IPS-18a (cell line): ENCODE data around the gene KAT14.
"Not testable (repeated sequence)": the region's sequence is repeated elsewhere in the genome, so short reads cannot be mapped to it uniquely, and the experiment has no call there.

ENCODE experiments used
- H3K27ac ChIP-seq: one replicate; pipeline ENCODE4 v1.5.1; 2013; ENCODE audit warnings: low read length
- H3K27me3 ChIP-seq: one replicate; pipeline ENCODE4 v1.6.1; 2013; ENCODE audit warnings: mild to moderate bottlenecking, low read length; ENCODE audit not compliant: control insufficient read depth, insufficient read depth
- H3K36me3 ChIP-seq: one replicate; pipeline ENCODE4 v1.6.1; 2013; ENCODE audit warnings: low read depth, low read length; ENCODE audit not compliant: control insufficient read depth
- H3K4me1 ChIP-seq: one replicate; pipeline ENCODE4 v1.6.1; 2013; ENCODE audit warnings: low read depth, low read length; ENCODE audit not compliant: control insufficient read depth
- H3K4me3 ChIP-seq: one replicate; pipeline ENCODE4 v1.5.1; 2013; ENCODE audit warnings: low read length
- H3K9ac ChIP-seq: one replicate; pipeline ENCODE4 v1.6.1; 2013; ENCODE audit warnings: mild to moderate bottlenecking, low read length, moderate library complexity
- H3K9me3 ChIP-seq: one replicate; pipeline ENCODE4 v1.6.1; 2013; ENCODE audit warnings: low read depth, low read length; ENCODE audit not compliant: control insufficient read depth

The KAT14 gene, protein sequence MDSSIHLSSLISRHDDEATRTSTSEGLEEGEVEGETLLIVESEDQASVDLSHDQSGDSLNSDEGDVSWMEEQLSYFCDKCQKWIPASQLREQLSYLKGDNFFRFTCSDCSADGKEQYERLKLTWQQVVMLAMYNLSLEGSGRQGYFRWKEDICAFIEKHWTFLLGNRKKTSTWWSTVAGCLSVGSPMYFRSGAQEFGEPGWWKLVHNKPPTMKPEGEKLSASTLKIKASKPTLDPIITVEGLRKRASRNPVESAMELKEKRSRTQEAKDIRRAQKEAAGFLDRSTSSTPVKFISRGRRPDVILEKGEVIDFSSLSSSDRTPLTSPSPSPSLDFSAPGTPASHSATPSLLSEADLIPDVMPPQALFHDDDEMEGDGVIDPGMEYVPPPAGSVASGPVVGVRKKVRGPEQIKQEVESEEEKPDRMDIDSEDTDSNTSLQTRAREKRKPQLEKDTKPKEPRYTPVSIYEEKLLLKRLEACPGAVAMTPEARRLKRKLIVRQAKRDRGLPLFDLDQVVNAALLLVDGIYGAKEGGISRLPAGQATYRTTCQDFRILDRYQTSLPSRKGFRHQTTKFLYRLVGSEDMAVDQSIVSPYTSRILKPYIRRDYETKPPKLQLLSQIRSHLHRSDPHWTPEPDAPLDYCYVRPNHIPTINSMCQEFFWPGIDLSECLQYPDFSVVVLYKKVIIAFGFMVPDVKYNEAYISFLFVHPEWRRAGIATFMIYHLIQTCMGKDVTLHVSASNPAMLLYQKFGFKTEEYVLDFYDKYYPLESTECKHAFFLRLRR

DNA sequence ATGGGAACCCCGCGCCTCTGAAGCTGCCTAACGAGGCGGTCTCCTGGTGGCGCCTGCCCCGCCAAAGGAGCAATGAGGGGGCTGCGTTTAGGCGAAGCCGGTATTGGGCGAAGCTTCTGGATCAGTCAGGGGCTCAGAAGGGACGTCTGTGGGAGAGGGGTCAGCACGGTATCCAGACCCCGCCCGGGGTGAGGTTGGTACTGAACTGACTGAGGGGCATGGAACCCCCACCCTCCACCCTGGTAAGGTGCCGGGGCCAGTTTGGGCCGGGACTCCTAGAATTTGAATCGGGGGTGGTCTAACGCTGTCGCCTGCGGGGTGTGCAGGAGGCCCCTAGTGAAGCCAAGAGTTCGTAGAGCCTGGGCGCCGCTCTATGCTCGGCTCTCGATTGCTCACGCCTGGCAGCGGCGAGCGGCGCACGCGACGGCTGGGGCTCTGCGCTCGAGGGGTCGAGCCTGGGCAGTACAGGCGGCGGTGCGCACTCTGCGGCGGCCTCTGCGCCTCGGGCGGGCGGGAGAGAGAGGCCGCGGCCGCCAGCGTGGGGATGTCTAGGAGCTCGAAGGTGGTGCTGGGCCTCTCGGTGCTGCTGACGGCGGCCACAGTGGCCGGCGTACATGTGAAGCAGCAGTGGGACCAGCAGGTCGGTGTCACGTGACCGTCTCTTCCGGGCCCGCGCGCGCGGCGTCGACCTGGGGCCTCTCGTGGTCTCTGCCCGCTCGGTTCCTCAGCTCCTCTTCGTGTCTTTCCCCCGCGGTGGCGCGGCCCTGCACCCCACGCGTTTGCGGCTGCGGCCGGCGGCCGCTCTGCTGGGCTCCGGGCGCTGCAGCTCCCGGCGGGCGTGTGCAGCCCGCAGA is at the start of gene KAT14, which contains the start of gene PET117:
Gene KAT14 (plus strand): TSS at position 452 of the 854 bp plus-strand sequence. CDS start 4,798 bp downstream, outside the sequence.
Gene PET117 (plus strand): TSS at position 452 of the 854 bp plus-strand sequence. CDS start 93 bp downstream, at position 545.
- Histone ChIP-seq H3K36me3 (peaks cover 8% of the 10 kb centered on the region), H3K4me1 (peaks cover 16% of the 10 kb centered on the region), H3K27me3 (peaks cover 6% of the 10 kb centered on the region), H3K4me3 (peak within 1 kb of the TSS; percentile 83), H3K27ac (peak within 1 kb of the TSS; percentile 81), H3K9me3 (no peaks in the 10 kb centered on the region), H3K9ac (peak within 1 kb of the TSS; percentile 95)

DNA sequence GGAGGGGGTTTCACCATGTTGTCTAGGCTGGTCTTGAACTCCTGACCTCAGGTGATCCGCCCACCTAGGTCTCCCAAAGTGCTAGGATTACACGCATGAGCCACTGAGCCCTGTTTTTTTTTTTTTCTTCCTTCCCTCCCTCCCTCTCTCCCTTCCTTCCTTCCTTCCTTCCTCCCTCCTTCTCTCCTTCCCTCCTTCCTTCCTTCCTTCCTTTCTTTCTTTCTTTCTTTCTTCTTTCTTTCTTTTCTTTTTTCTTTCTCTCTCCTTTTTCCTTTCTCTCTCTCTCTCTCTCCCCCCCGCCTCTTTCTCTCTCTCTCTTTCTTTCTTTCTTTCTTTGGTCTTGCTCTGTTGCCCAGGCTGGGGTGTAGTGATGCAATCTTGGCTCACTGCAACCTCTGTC is 49.4 kb upstream of the KAT14 start:
- not testable (repeated sequence) for H3K9me3 ChIP-seq, H3K4me1 ChIP-seq, H3K4me3 ChIP-seq, H3K36me3 ChIP-seq, H3K27me3 ChIP-seq, H3K27ac ChIP-seq, H3K9ac ChIP-seq

DNA sequence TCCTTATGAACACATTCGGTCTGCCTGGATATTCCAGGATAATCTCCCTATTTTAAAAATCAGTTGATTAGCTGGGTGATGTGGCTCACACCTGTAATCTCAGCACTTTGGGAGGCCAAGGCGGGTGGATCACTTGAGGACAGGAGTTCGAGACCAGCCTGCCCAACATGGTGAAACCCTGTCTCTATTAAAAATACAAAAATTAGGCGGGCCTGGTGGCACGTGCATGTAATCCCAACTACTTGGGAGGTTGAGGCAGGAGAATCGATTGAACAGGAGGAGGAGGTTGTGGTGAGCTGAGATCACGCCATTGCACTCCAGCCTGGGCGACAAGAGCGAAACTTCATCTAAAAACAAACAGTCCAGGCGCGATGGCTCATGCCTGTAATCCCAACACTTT is 48.8 kb upstream of the KAT14 start:
- not testable (repeated sequence) for H3K27ac ChIP-seq, H3K4me1 ChIP-seq, H3K9me3 ChIP-seq, H3K27me3 ChIP-seq, H3K9ac ChIP-seq, H3K36me3 ChIP-seq, H3K4me3 ChIP-seq

DNA sequence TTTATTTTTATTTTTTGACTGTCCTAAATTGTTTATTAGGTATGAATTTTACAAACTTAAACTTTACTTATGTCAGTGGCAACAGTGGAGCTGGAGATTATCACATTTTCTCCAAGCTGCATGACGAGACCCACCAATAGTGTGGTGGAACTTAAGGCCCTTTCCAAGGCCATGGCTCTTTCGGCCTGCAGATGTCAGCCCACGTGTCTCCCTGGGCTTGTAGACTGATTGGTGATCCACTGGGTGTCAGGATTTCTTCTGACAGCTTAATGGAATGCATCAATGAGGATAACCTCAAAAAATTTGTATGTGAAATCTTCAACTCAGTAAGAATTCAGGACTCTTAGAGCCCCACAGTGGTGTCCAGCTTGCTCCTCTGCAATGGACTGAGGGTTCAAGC is 47.6 kb upstream of the KAT14 start:
- no peak overlapping the region for H3K27ac ChIP-seq
- no peak overlapping the region for H3K9ac ChIP-seq
- peaks cover 6% of the 10 kb centered on the region for H3K4me1 ChIP-seq
- no peaks in the 10 kb centered on the region for H3K27me3 ChIP-seq
- no peaks in the 10 kb centered on the region for H3K36me3 ChIP-seq
- no peak overlapping the region for H3K4me3 ChIP-seq
- H3K9me3 ChIP-seq, result no peaks in the 10 kb centered on the region

DNA sequence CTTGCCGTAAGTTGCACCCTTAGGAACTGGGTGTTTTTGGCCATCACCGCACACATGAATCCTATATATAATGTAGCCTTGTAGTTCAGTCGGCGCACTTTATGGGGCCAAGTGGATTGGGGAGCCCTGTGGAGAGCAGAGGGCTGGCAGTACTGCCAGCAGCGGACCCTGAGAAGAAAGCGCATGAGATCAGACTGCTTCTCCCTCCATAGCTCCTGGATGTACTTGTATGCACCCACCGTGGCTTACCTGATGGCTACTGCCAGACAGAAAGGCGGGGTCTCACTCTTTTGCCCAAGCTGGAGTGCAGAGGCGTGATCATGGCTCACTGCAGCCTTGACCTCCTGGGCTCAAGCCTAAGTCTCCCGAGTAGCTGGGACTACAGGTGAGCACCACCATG is 47.2 kb upstream of the KAT14 start:
- no peak overlapping the region for H3K4me3 ChIP-seq
- no peak overlapping the region for H3K27ac ChIP-seq
- H3K27me3 ChIP-seq, result no peaks in the 10 kb centered on the region
- H3K36me3 ChIP-seq, result no peaks in the 10 kb centered on the region
- no peaks in the 10 kb centered on the region for H3K9me3 ChIP-seq
- H3K9ac ChIP-seq, result no peak overlapping the region
- H3K4me1 ChIP-seq, result peaks cover 6% of the 10 kb centered on the region

DNA sequence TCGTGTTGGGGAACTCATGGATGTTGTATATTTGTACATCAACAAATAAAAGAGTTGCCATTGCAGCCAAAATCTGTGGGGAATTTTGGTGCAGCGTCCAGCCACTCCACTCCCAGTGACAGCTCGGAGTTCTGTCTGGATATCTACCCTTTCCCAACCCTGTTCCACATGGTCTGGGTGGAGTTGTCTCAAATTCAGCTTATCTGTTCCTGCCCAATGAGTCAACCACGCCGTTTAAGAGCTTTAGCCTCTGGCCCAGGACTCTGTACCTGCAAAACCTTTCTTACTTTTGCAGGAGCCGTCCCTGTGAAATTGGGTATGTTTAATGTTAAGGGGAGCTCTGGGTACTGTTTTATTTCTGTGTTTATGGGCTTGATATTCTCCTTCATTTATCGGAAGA is 46.0 kb upstream of the KAT14 start:
- no peak overlapping the region for H3K4me3 ChIP-seq
- no peak overlapping the region for H3K9ac ChIP-seq
- no peaks in the 10 kb centered on the region for H3K36me3 ChIP-seq
- H3K27me3 ChIP-seq, result no peaks in the 10 kb centered on the region
- no peak overlapping the region for H3K27ac ChIP-seq
- peaks cover 6% of the 10 kb centered on the region for H3K4me1 ChIP-seq
- no peaks in the 10 kb centered on the region for H3K9me3 ChIP-seq

DNA sequence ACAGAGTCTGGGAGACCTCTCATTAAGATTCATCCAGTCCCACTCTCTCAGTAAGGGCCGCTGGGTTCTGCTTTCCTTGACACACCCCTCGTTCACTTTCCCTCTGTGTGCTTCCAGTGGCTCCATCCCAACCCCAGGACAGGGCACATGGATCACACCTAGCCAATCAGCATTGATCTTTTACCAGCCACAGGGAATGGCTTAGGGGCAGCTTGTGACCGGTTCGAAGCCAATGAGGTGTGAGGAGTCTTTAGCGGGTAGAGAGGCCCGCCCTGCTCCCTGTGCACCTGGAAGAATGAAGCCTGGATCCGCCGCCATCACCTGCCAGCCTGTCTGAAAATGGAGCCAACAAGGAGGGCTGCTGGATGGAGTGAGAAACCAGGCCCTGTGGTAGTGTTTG is 44.8 kb upstream of the KAT14 start:
- Histone ChIP-seq H3K9ac (no peak overlapping the region), H3K4me1 (no peaks in the 10 kb centered on the region), H3K4me3 (no peak overlapping the region), H3K9me3 (no peaks in the 10 kb centered on the region), H3K27me3 (no peaks in the 10 kb centered on the region), H3K36me3 (no peaks in the 10 kb centered on the region), H3K27ac (no peak overlapping the region)

DNA sequence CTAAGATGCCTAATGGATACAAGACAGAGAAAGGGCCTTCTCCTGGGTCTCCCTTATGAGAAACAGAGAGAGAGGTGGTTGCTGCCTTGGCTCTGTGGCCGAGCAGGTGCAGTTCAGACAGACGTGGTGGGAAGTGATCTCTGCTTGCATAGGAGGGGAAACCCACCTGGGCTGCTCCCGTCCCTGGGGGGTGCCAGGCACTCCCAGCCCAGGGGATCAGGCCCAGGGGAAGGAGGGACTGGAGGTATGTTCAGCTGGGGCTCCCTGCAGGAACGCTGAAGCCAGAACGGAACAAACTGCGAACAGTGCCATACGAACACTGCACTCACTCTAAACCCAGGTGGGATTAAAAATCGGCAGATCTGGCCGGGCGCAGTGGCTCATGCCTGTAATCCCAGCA is 44.3 kb upstream of the KAT14 start:
- Histone ChIP-seq H3K27ac (no peak overlapping the region), H3K27me3 (no peaks in the 10 kb centered on the region), H3K4me1 (no peaks in the 10 kb centered on the region), H3K9ac (no peak overlapping the region), H3K4me3 (no peak overlapping the region), H3K9me3 (no peaks in the 10 kb centered on the region), H3K36me3 (no peaks in the 10 kb centered on the region)

DNA sequence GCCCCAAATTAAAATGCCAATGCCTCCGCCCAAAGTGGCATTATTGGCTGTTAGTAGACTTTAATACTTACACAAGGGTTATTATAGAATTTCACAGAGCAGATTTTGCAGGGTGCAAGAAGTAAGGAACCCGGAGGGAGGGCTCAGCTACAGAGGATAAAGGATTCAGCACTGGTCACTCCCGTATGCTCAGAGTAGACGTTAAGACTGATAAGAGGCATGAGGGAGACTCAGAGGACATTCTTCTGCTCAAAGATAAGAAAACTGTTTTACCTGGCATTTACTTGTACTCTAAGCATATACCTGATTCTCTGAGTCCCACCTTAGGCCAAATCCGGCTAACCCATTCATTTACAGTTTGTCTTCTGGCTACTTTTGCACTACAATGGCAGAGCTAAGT is 43.5 kb upstream of the KAT14 start:
- Histone ChIP-seq H3K36me3 (no peaks in the 10 kb centered on the region), H3K4me3 (no peak overlapping the region), H3K4me1 (no peaks in the 10 kb centered on the region), H3K9ac (no peak overlapping the region), H3K9me3 (no peaks in the 10 kb centered on the region), H3K27me3 (no peaks in the 10 kb centered on the region), H3K27ac (no peak overlapping the region)

DNA sequence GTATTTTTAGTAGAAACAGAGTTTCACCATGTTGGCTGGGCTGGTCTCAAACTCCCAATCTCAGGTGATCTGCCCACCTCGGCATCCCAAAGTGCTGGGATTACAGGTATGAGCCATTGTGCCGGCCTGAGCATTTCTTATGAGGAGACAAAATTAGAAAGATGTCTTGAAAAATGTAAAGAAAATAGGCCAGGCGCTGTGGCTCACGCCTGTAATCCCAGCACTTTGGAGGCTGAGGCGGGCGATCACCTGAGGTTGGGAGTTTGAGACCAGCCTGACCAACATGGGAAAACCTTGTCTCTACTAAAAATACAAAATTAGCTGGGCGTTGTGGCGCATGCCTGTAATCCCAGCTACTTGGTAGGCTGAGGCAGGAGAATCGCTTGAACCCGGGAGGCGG is 37.1 kb upstream of the KAT14 start:
- H3K4me1 ChIP-seq, H3K27me3 ChIP-seq, H3K4me3 ChIP-seq, H3K27ac ChIP-seq, H3K9ac ChIP-seq, H3K36me3 ChIP-seq, H3K9me3 ChIP-seq: not testable (repeated sequence)

DNA sequence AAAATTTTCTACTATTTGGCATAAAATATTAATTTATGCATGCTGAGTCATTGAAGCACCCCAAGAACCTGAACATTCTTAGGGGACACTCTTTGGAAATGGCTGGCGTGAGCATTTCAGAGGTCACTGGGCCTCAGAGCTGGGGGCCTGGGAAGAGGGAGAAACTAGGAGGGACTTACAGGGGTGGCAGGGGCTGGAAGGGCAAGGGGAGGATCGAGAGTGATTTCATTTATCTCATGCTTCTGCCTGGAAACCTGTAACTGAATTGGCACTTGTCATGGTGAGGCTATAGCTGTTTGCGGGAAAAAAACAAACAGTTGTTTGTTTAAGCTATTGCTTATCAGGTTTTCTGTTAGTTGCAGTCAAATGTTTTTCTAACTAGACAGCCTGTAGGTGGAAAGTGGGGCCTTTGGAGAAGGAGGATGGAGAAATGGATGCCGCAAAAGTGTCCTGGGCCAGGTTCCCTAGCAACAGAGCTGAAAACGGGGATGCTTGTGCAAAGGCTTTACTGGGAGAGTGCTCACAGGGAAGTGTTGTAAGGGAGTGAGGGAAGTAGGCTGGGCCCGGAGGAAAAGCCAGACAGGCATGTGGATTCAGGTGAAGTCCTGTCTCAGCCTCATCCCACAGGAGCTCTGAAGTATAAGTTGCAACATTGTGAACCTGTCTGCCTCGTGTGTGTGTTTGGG is 36.4 kb upstream of the KAT14 start:
- Histone ChIP-seq H3K36me3 (no peaks in the 10 kb centered on the region), H3K27ac (no peak overlapping the region), H3K9me3 (no peaks in the 10 kb centered on the region), H3K9ac (no peak overlapping the region), H3K27me3 (no peaks in the 10 kb centered on the region), H3K4me1 (no peaks in the 10 kb centered on the region), H3K4me3 (no peak overlapping the region)
